B cell (primary cell): Measurements from ENCODE around the gene LUZP1. TPM values are rescaled to one million over a fixed set of nuclear protein-coding genes. Genes with fewer than 3 reads are reported as not detected.

Experiments used
- ATAC-seq: fragments of 200-7000 bp; cut with Tn5 transposase; one replicate; pipeline ENCODE4 v1.10.0; 2021; ENCODE audit warnings: low read depth, mild to moderate bottlenecking, moderate number of reproducible peaks, moderate library complexity
- CTCF ChIA-PET: fragments of 350-600 bp; sonication (Branson Sonifier 250); formaldehyde crosslinking; loops from one replicate; lab custom pipeline; 2021; ENCODE audit warnings: antibody characterized with exemption, inconsistent platforms; lab: Charles Lee
- POLR2A ChIA-PET: fragments of 350-600 bp; sonication (Branson Sonifier 250); formaldehyde crosslinking; loops from one replicate; lab custom pipeline; 2021; ENCODE audit warnings: antibody characterized with exemption; lab: Charles Lee
- DNase-seq: peaks from one replicate; pipeline ENCODE4 v3.0.0; 2013
- H2AFZ ChIP-seq: 2 replicates; pipeline ENCODE4 v1.6.1; 2012; ENCODE audit warnings: mild to moderate bottlenecking, low read depth, low read length; ENCODE audit not compliant: insufficient read depth, poor library complexity, severe bottlenecking
- H3K27ac ChIP-seq, 2 donors: 1 replicate in 1 of 2; 2 replicates in 1 of 2; pipeline ENCODE4 v1.5.1; 2012 to 2013; ENCODE audit warnings: low read length in 2 of 2, mild to moderate bottlenecking in 2 of 2, moderate library complexity in 1 of 2
- H3K27me3 ChIP-seq, 4 experiments: fragments of 200-600 bp in 1 of 4; sonication (generic) in 1 of 4; replicated peaks in 1 of 4; 1 replicate in 2 of 4; 2 replicates in 2 of 4; pipeline versions ENCODE4 v1.6.1 to v1.7.0; 2013 to 2016; ENCODE audit warnings: low read length in 3 of 4, mild to moderate bottlenecking in 2 of 4, mixed read lengths in 1 of 4, moderate library complexity in 1 of 4; ENCODE audit not compliant: insufficient read depth in 4 of 4, control insufficient read depth in 3 of 4; ENCODE audit errors: control extremely low read depth in 1 of 4
- H3K36me3 ChIP-seq, 2 experiments: replicated peaks in 1 of 2; 1 replicate in 1 of 2; 2 replicates in 1 of 2; pipeline versions ENCODE4 v1.6.1 to v1.7.1; 2013; ENCODE audit warnings: low read length in 1 of 2; ENCODE audit not compliant: insufficient read depth in 2 of 2, control insufficient read depth in 1 of 2; ENCODE audit errors: control extremely low read depth in 1 of 2, extremely low read depth in 1 of 2
- H3K4me1 ChIP-seq, 2 donors: fragments of 200-600 bp in 1 of 2; sonication (generic) in 1 of 2; 1 replicate in 1 of 2; 2 replicates in 1 of 2; pipeline versions ENCODE4 v1.5.1 to v1.6.1; 2013 to 2017; ENCODE audit warnings: low read length in 2 of 2; ENCODE audit not compliant: control insufficient read depth in 2 of 2, insufficient read depth in 2 of 2
- H3K4me2 ChIP-seq: replicated peaks from 2 replicates; pipeline ENCODE3; 2012; ENCODE audit warnings: mild to moderate bottlenecking, low read depth, low read length; ENCODE audit not compliant: poor library complexity, severe bottlenecking
- H3K4me3 ChIP-seq, 5 experiments: fragments of 200-600 bp in 1 of 5; sonication (generic) in 1 of 5; 1 replicate in 3 of 5; 2 replicates in 2 of 5; pipeline versions ENCODE4 v1.5.1 to v1.7.0; 2011 to 2016; ENCODE audit warnings: low read length in 4 of 5, mild to moderate bottlenecking in 4 of 5, low read depth in 2 of 5, control low read depth in 1 of 5, moderate library complexity in 1 of 5; ENCODE audit not compliant: insufficient read depth in 1 of 5; ENCODE audit errors: control extremely low read depth in 1 of 5, extremely low read depth in 1 of 5
- H3K79me2 ChIP-seq: fragments of 200-600 bp; sonication (generic); one replicate; pipeline ENCODE4 v1.6.0; 2016; ENCODE audit warnings: low read length; ENCODE audit not compliant: control insufficient read depth, insufficient read depth
- H3K9ac ChIP-seq: fragments of 200-600 bp; sonication (generic); 2 replicates; pipeline ENCODE4 v1.6.1; 2017; ENCODE audit warnings: mild to moderate bottlenecking, low read length, moderate library complexity
- H3K9me3 ChIP-seq, 3 donors: one replicate each; pipeline versions ENCODE4 v1.6.1 to v1.7.1; 2013; ENCODE audit warnings: low read length in 2 of 3; ENCODE audit not compliant: control insufficient read depth in 2 of 3, insufficient read depth in 1 of 3; ENCODE audit errors: control extremely low read depth in 1 of 3
- H4K20me1 ChIP-seq: 2 replicates; pipeline ENCODE4 v1.6.0; 2012; ENCODE audit warnings: mild to moderate bottlenecking, low read length; ENCODE audit not compliant: insufficient read depth, control insufficient read depth, poor library complexity, severe bottlenecking
- H3K27ac Mint-ChIP-seq: one replicate; pipeline ENCODE4 v1.8.0; 2021; ENCODE audit warnings: mixed read lengths
- H3K27me3 Mint-ChIP-seq: one replicate; pipeline ENCODE4 v1.8.0; 2021; ENCODE audit warnings: mixed read lengths
- H3K4me1 Mint-ChIP-seq: one replicate; pipeline ENCODE4 v1.8.0; 2021; ENCODE audit warnings: mixed read lengths
- H3K4me3 Mint-ChIP-seq: one replicate; pipeline ENCODE4 v1.8.0; 2021; ENCODE audit warnings: mixed read lengths
- H3K9me3 Mint-ChIP-seq: one replicate; pipeline ENCODE4 v1.8.0; 2022; ENCODE audit warnings: mixed read lengths; ENCODE audit not compliant: insufficient read depth
- CTCF ChIP-seq: fragments of 200-600 bp; IDR thresholded peaks from one replicate; pipeline ENCODE4 v1.8.0; 2022; ENCODE audit warnings: antibody characterized with exemption, mild to moderate bottlenecking
- EZH2 ChIP-seq: IDR thresholded peaks from 2 replicates; pipeline ENCODE4 v1.6.1; 2012; ENCODE audit warnings: borderline replicate concordance, low read depth, mild to moderate bottlenecking, moderate library complexity, low read length; ENCODE audit not compliant: insufficient read depth, poor library complexity, severe bottlenecking
- WGBS: methylation state at CpG from one replicate; pipeline ENCODE4 v1.1.5; 2013; ENCODE audit warnings: missing lambda C conversion rate; ENCODE audit not compliant: insufficient coverage; 5-methylcytosine and 5-hydroxymethylcytosine counted together
- intact Hi-C: fragments of 100-400 bp; cut with micrococcal nuclease; formaldehyde crosslinking; loops from one replicate; pipeline ENCODE4 v1.10.0; 2022
- polyA plus RNA-seq: library from polyadenylated mRNA; depleted of rRNA; stranded (reverse); fragments of >200 nt; gene quantifications from 2 replicates; pipeline ENCODE4 v1.2.3, GENCODE V29; 2012
- total RNA-seq, 2 donors: library from RNA; stranded (reverse); fragments of 120-200 nt in 1 of 2; gene quantifications; 1 replicate in 1 of 2; 2 replicates in 1 of 2; pipeline versions ENCODE4 v1.2.3 to v1.2.4, GENCODE V29; 2013 to 2022

LUZP1 gene
- total and polyA plus RNA-seq, 2 donors (not counting 1 experiment from before 2014, with no cell fraction given): 2.0 to 12.9 TPM

GRCh38 chr1:23118957-23119792 is 49.5 kb downstream of the LUZP1 start:
- H3K4me3 Mint-ChIP-seq: peak overlapping the region; percentile 33
- H3K27me3 Mint-ChIP-seq: no peaks in the 10 kb centered on the region
- no CpG with 5 or more reads among the region's 8 CpGs for WGBS
- Histone ChIP-seq H4K20me1 (no peaks in the 10 kb centered on the region), H3K4me2 (peak overlapping the region; percentile 63), H3K4me3 (peak overlapping the region in 1 of 5 experiments; percentile 31), H3K79me2 (peaks cover 20% of the 10 kb centered on the region), H3K27me3 (no peaks in the 10 kb centered on the region), H3K4me1 (peaks cover 20 to 24% of the 10 kb centered on the region in 2 donors), H3K27ac (no peak overlapping the region), H3K36me3 (no peaks in the 10 kb centered on the region), H3K9me3 (peaks cover 0 to 6% (median 0%) of the 10 kb centered on the region in 3 donors), H2AFZ (peak overlapping the region; percentile 35), H3K9ac (peak overlapping the region; percentile 28)
- ATAC-seq (no peak), DNase-seq (no peak)
- H3K27ac Mint-ChIP-seq: peak overlapping the region; percentile 41
- POLR2A ChIA-PET: no interaction called here
- H3K9me3 Mint-ChIP-seq: no peaks in the 10 kb centered on the region
- peaks cover 49% of the 10 kb centered on the region for H3K4me1 Mint-ChIP-seq
- CTCF ChIA-PET: interaction anchor here (0.7 to 8.0 kb wide), 6 partner anchors 12 to 141 kb away, joined by 3 to 45 read pairs (median 5); no protein-coding TSS in a partner anchor
- TF ChIP-seq EZH2 (no peak), CTCF (no peak)
- intact Hi-C loops: no loop called here

GRCh38 chr1:23118407-23118806 is 50.2 kb downstream of the LUZP1 start:
- peaks cover 27% of the 10 kb centered on the region for H3K79me2 ChIP-seq
- ATAC-seq: no peak
- H3K27ac ChIP-seq: no peak overlapping the region
- no peak overlapping the region for H3K4me3 Mint-ChIP-seq
- H3K4me2 ChIP-seq: no peak overlapping the region
- no peaks in the 10 kb centered on the region for H4K20me1 ChIP-seq
- ChIA-PET POLR2A (interaction anchor here (0.6 kb wide), 1 partner anchor 62 kb away, joined by 4 read pairs; no protein-coding TSS in a partner anchor), CTCF (interaction anchor here (0.7 to 8.0 kb wide), 7 partner anchors 13 to 141 kb away, joined by 3 to 45 read pairs (median 6); no protein-coding TSS in a partner anchor)
- no peaks in the 10 kb centered on the region for H3K27me3 Mint-ChIP-seq
- H2AFZ ChIP-seq: no peak overlapping the region
- no peaks in the 10 kb centered on the region for H3K27me3 ChIP-seq
- intact Hi-C loops: no loop called here
- TF ChIP-seq EZH2: no peak
- no peak for TF ChIP-seq CTCF
- peaks cover 24 to 25% of the 10 kb centered on the region in 2 donors for H3K4me1 ChIP-seq
- no peak overlapping the region for H3K27ac Mint-ChIP-seq
- no peaks in the 10 kb centered on the region for H3K36me3 ChIP-seq
- H3K4me3 ChIP-seq: no peak overlapping the region
- DNase-seq: no peak
- peaks cover 0 to 6% (median 0%) of the 10 kb centered on the region in 3 donors for H3K9me3 ChIP-seq
- no peak overlapping the region for H3K9ac ChIP-seq
- peaks cover 53% of the 10 kb centered on the region for H3K4me1 Mint-ChIP-seq
- H3K9me3 Mint-ChIP-seq: no peaks in the 10 kb centered on the region
